D341Med (cell line): ENCODE measurements around the gene TOMM40L.
"Not testable (repeated sequence)": the region's sequence is repeated elsewhere in the genome, so short reads cannot be mapped to it uniquely, and the experiment has no call there.

ENCODE experiments used
- DNase-seq: peaks from one replicate; pipeline ENCODE4 v3.0.0; 2012; ENCODE audit warnings: low spot score

Gene TOMM40L

DNA sequence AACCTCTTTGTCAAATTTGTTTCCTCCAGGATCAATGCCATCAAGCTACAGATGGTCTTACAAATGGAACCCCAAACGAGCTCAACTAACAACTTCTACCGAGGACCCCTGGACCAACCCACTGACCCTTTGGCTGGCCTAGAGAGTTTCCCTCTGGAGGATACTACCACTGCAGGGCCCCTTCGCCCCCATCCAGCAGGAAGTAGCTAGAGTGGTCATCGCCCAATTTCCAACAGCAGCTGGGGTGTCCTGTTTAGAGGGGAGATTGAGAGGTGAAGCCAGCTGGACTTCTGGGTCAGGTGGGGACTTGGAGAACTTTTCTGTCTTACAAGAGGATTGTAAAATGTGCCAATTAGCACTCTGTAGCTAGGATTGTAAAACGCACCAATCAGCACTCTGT, 31.2 kb downstream of the TOMM40L start:
- DNase-seq, result not testable (repeated sequence)

- no peak for DNase-seq
Measured at GRCh38 chr1:161258439-161259344, 32.8 kb downstream of the TOMM40L start, which contains the start of gene PCP4L1. TSS of gene PCP4L1 (plus strand) at chr1:161258745. CDS start at chr1:161258975, 230 bp downstream.

- DNase-seq, result no peak
Measured at GRCh38 chr1:161259345-161259702, 33.5 kb downstream of the TOMM40L start.

DNA sequence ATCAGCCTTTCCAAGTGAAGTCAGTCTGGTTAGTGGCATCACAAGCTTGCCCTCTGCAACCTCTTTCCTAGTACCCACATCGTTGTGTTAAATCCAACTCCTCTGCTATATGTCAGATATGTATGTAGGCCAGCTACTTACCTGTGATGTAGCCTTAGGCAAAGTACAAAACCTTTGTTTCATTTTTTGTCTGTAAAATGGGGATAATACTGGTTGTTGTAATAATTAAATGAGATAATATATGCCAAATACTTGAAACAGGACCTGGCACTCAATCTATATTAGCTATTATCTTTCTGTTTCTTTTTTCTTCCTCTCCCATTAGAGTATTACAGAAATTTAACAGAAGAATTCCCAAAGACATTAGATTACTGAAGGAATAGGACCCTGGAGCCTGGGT, 33.9 kb downstream of the TOMM40L start:
- no peak for DNase-seq

- DNase-seq, result peak; percentile 71
Measured at GRCh38 chr1:161260376-161261260, 34.8 kb downstream of the TOMM40L start.

DNA sequence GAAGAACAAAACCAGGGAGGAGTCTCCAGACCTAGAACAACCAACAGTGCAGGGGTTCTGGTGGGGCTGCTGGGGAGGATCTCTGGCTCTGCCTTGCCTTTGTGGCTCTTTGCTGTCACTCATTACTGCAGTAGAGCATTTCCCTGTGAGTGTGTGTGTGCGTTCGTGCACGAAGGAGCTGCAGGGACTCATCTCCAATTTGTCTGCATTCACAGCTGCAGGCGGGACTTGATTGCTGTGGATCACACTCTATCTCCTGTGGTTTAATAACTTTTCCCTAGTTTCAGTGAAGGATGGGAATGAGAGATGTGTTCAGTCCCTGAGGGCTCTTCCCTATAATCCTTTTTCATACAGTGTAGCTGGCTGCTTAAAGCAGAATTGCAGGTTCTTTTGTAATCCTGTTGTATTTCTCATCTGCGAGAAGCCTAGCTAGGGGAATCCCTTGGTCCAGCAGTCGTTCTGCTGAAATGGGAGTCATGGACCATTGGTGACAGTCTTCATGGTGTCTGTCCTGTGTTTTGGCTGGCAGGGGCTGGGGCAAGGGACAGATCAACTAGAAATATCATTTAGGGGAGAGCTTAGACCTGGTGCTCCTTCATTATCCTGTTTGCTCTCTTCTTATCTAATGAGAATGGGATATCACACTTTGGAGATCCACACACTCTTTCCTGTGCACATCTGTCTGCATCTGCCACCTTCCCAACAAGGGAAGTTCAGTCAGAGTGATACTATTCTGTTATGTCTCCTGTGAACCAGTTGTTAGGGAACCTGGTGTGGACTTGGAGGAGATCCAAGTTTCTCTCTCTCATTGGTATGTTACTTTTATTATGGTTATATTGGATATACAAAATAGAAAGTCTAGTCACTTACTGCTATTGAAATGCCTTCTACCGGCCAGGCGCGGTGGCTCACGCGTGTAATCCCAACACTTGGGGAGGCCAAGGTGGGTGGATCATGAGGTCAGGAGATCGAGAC, 35.7 kb downstream of the TOMM40L start:
- DNase-seq, result no peak

- DNase-seq, result no peak
Measured at GRCh38 chr1:161265305-161265704, 39.4 kb downstream of the TOMM40L start.

DNA sequence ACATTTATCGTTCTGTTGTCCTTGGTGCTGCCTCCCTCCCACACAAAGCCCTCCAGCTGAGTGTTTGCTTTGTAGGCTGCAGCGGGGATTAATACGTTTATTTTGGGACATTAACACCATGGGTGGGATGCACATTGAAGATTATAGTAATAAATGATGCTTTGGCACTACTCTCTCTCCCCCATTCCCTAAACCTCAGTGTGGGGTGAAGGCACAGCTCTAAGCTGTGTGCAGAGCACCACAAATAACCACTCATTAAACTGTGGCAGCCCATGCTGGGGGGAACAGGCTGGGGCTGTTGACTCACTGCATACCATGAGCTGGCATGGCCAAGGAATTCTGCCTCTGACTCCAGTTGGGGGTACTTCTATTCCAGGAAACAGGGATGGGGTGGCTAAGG, 40.3 kb downstream of the TOMM40L start:
- no peak for DNase-seq

DNA sequence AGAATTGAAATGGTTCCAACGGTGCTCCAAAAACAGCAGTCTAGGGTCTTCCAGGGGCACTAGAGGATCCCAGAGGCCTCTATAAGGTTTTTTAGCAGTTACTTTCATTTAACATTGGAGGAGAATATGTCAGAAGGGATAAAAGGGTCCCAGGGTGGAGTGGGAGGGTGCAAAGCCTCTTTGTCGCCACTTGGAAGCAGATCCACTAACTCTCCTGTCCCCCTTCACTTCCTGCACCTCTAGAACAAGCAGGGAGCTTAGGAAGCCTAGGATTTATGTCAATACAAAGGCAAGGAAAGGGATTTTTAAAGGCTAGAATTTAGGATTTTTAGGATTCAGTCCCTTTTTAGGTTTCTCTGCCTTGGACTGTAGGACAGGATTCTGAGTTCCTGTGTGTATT, 41.0 kb downstream of the TOMM40L start:
- DNase-seq, result no peak

- no peak for DNase-seq
Measured at GRCh38 chr1:161267321-161267720, 41.5 kb downstream of the TOMM40L start.

GRCh38 chr1:161273402-161273801, 47.5 kb downstream of the TOMM40L start:
- DNase-seq, result no peak

DNA sequence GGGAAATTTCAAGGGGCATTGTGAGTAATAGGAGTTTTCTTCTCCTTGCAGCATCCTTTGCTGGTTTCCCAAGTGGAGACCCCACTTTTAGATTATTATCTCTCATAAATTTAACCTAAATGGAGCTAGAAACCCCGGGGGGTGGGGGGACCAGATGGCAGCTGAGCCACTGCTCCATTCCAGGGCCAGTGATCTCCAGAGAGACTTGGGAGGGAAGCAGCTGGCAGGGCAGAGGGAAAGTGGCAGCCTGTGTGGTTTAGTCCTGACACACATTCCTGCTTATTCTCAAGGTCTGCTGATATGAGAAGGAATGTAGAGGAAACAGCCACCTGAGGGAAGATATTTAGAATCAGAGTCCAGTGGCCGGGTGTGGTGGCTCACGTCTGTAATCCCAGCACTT, 49.0 kb downstream of the TOMM40L start:
- DNase-seq, result peak; percentile 76
